B cell (primary cell): ENCODE data around the gene SLC51B. TPM values are rescaled to one million over a fixed set of nuclear protein-coding genes. Genes with fewer than 3 reads are reported as not detected.

Experiments used
- ATAC-seq: fragments of 200-7000 bp; cut with Tn5 transposase; one replicate; pipeline ENCODE4 v1.10.0; 2021; ENCODE audit warnings: low read depth, mild to moderate bottlenecking, moderate number of reproducible peaks, moderate library complexity
- CTCF ChIA-PET: fragments of 350-600 bp; sonication (Branson Sonifier 250); formaldehyde crosslinking; loops from one replicate; lab custom pipeline; 2021; ENCODE audit warnings: antibody characterized with exemption, inconsistent platforms; lab: Charles Lee
- POLR2A ChIA-PET: fragments of 350-600 bp; sonication (Branson Sonifier 250); formaldehyde crosslinking; loops from one replicate; lab custom pipeline; 2021; ENCODE audit warnings: antibody characterized with exemption; lab: Charles Lee
- DNase-seq: peaks from one replicate; pipeline ENCODE4 v3.0.0; 2013
- H2AFZ ChIP-seq: 2 replicates; pipeline ENCODE4 v1.6.1; 2012; ENCODE audit warnings: mild to moderate bottlenecking, low read depth, low read length; ENCODE audit not compliant: insufficient read depth, poor library complexity, severe bottlenecking
- H3K27ac ChIP-seq, 2 donors: 1 replicate in 1 of 2; 2 replicates in 1 of 2; pipeline ENCODE4 v1.5.1; 2012 to 2013; ENCODE audit warnings: low read length in 2 of 2, mild to moderate bottlenecking in 2 of 2, moderate library complexity in 1 of 2
- H3K27me3 ChIP-seq, 4 experiments: fragments of 200-600 bp in 1 of 4; sonication (generic) in 1 of 4; replicated peaks in 1 of 4; 1 replicate in 2 of 4; 2 replicates in 2 of 4; pipeline versions ENCODE4 v1.6.1 to v1.7.0; 2013 to 2016; ENCODE audit warnings: low read length in 3 of 4, mild to moderate bottlenecking in 2 of 4, mixed read lengths in 1 of 4, moderate library complexity in 1 of 4; ENCODE audit not compliant: insufficient read depth in 4 of 4, control insufficient read depth in 3 of 4; ENCODE audit errors: control extremely low read depth in 1 of 4
- H3K36me3 ChIP-seq, 2 experiments: replicated peaks in 1 of 2; 1 replicate in 1 of 2; 2 replicates in 1 of 2; pipeline versions ENCODE4 v1.6.1 to v1.7.1; 2013; ENCODE audit warnings: low read length in 1 of 2; ENCODE audit not compliant: insufficient read depth in 2 of 2, control insufficient read depth in 1 of 2; ENCODE audit errors: control extremely low read depth in 1 of 2, extremely low read depth in 1 of 2
- H3K4me1 ChIP-seq, 2 donors: fragments of 200-600 bp in 1 of 2; sonication (generic) in 1 of 2; 1 replicate in 1 of 2; 2 replicates in 1 of 2; pipeline versions ENCODE4 v1.5.1 to v1.6.1; 2013 to 2017; ENCODE audit warnings: low read length in 2 of 2; ENCODE audit not compliant: control insufficient read depth in 2 of 2, insufficient read depth in 2 of 2
- H3K4me2 ChIP-seq: replicated peaks from 2 replicates; pipeline ENCODE3; 2012; ENCODE audit warnings: mild to moderate bottlenecking, low read depth, low read length; ENCODE audit not compliant: poor library complexity, severe bottlenecking
- H3K4me3 ChIP-seq, 5 experiments: fragments of 200-600 bp in 1 of 5; sonication (generic) in 1 of 5; 1 replicate in 3 of 5; 2 replicates in 2 of 5; pipeline versions ENCODE4 v1.5.1 to v1.7.0; 2011 to 2016; ENCODE audit warnings: low read length in 4 of 5, mild to moderate bottlenecking in 4 of 5, low read depth in 2 of 5, control low read depth in 1 of 5, moderate library complexity in 1 of 5; ENCODE audit not compliant: insufficient read depth in 1 of 5; ENCODE audit errors: control extremely low read depth in 1 of 5, extremely low read depth in 1 of 5
- H3K79me2 ChIP-seq: fragments of 200-600 bp; sonication (generic); one replicate; pipeline ENCODE4 v1.6.0; 2016; ENCODE audit warnings: low read length; ENCODE audit not compliant: control insufficient read depth, insufficient read depth
- H3K9ac ChIP-seq: fragments of 200-600 bp; sonication (generic); 2 replicates; pipeline ENCODE4 v1.6.1; 2017; ENCODE audit warnings: mild to moderate bottlenecking, low read length, moderate library complexity
- H3K9me3 ChIP-seq, 3 donors: one replicate each; pipeline versions ENCODE4 v1.6.1 to v1.7.1; 2013; ENCODE audit warnings: low read length in 2 of 3; ENCODE audit not compliant: control insufficient read depth in 2 of 3, insufficient read depth in 1 of 3; ENCODE audit errors: control extremely low read depth in 1 of 3
- H4K20me1 ChIP-seq: 2 replicates; pipeline ENCODE4 v1.6.0; 2012; ENCODE audit warnings: mild to moderate bottlenecking, low read length; ENCODE audit not compliant: insufficient read depth, control insufficient read depth, poor library complexity, severe bottlenecking
- H3K27ac Mint-ChIP-seq: one replicate; pipeline ENCODE4 v1.8.0; 2021; ENCODE audit warnings: mixed read lengths
- H3K27me3 Mint-ChIP-seq: one replicate; pipeline ENCODE4 v1.8.0; 2021; ENCODE audit warnings: mixed read lengths
- H3K4me1 Mint-ChIP-seq: one replicate; pipeline ENCODE4 v1.8.0; 2021; ENCODE audit warnings: mixed read lengths
- H3K4me3 Mint-ChIP-seq: one replicate; pipeline ENCODE4 v1.8.0; 2021; ENCODE audit warnings: mixed read lengths
- H3K9me3 Mint-ChIP-seq: one replicate; pipeline ENCODE4 v1.8.0; 2022; ENCODE audit warnings: mixed read lengths; ENCODE audit not compliant: insufficient read depth
- EZH2 ChIP-seq: IDR thresholded peaks from 2 replicates; pipeline ENCODE4 v1.6.1; 2012; ENCODE audit warnings: borderline replicate concordance, low read depth, mild to moderate bottlenecking, moderate library complexity, low read length; ENCODE audit not compliant: insufficient read depth, poor library complexity, severe bottlenecking
- WGBS: methylation state at CpG from one replicate; pipeline ENCODE4 v1.1.5; 2013; ENCODE audit warnings: missing lambda C conversion rate; ENCODE audit not compliant: insufficient coverage; 5-methylcytosine and 5-hydroxymethylcytosine counted together
- intact Hi-C: fragments of 100-400 bp; cut with micrococcal nuclease; formaldehyde crosslinking; loops from one replicate; pipeline ENCODE4 v1.10.0; 2022
- polyA plus RNA-seq: library from polyadenylated mRNA; depleted of rRNA; stranded (reverse); fragments of >200 nt; gene quantifications from 2 replicates; pipeline ENCODE4 v1.2.3, GENCODE V29; 2012
- total RNA-seq, 2 donors: library from RNA; stranded (reverse); fragments of 120-200 nt in 1 of 2; gene quantifications; 1 replicate in 1 of 2; 2 replicates in 1 of 2; pipeline versions ENCODE4 v1.2.3 to v1.2.4, GENCODE V29; 2013 to 2022
- TF ChIP-seq, protein P1 (sequence below): fragments of 200-600 bp; IDR thresholded peaks from one replicate; pipeline ENCODE4 v1.8.0; 2022; ENCODE audit warnings: antibody characterized with exemption, mild to moderate bottlenecking

Gene SLC51B
- total and polyA plus RNA-seq, 2 donors (not counting 1 experiment from before 2014, with no cell fraction given), result not detected

DNA sequence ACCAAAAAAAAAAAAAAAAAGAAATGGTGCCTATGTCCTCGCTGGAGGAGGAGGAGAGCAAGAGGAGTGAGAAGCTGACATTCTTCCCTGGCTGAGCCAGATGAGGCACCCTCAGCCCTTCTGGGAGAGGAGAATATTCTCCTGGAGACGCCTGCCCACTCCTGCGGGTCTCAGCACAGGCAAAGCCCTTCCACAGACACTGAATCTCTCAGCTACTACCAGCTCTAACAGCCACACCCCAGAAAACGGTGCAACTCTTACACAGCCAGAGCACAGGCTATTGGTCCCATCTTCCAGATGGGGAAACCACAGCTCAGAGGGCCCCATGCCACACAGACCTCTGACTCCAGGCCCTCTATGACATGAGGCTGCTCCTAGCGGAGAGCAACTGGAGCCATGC, 16.9 kb downstream of the SLC51B start:
- H3K27me3 ChIP-seq, result peaks cover 0 to 14% (median 4%) of the 10 kb centered on the region in 4 experiments
- POLR2A ChIA-PET, result no interaction called here
- H3K4me2 ChIP-seq, result no peak overlapping the region

DNA sequence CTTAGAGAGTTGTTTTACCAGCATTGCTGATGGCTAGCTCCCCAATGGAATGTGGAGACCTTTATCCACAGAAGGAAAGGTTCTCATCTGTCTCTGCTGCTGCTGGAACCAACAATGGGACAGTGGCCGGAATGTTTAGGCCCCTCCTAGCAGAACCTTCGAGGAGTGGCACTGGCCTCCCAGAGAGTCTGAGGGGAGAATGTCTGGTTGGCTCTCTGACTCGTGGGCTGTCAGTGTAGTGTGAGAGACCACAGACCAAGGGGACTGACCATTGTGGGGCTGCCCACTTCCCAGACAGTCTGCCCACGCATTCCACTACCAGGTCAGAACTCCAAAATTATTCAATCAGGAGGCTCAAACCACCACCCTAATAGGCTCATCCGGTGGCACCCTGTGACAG, 17.5 kb downstream of the SLC51B start:
- peaks cover 0 to 4% (median 0%) of the 10 kb centered on the region in 3 donors for H3K9me3 ChIP-seq
- intact Hi-C loops, result no loop called here

More for the DNA sequence above, 16.9 kb downstream of the SLC51B start:
- TF ChIP-seq, protein P1, sequence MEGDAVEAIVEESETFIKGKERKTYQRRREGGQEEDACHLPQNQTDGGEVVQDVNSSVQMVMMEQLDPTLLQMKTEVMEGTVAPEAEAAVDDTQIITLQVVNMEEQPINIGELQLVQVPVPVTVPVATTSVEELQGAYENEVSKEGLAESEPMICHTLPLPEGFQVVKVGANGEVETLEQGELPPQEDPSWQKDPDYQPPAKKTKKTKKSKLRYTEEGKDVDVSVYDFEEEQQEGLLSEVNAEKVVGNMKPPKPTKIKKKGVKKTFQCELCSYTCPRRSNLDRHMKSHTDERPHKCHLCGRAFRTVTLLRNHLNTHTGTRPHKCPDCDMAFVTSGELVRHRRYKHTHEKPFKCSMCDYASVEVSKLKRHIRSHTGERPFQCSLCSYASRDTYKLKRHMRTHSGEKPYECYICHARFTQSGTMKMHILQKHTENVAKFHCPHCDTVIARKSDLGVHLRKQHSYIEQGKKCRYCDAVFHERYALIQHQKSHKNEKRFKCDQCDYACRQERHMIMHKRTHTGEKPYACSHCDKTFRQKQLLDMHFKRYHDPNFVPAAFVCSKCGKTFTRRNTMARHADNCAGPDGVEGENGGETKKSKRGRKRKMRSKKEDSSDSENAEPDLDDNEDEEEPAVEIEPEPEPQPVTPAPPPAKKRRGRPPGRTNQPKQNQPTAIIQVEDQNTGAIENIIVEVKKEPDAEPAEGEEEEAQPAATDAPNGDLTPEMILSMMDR, result no peak
- no peak for TF ChIP-seq EZH2
- H3K79me2 ChIP-seq, result no peaks in the 10 kb centered on the region
- Mint-ChIP-seq H3K27ac (no peak overlapping the region), H3K9me3 (no peaks in the 10 kb centered on the region), H3K4me1 (peaks cover under 1% of the 10 kb centered on the region), H3K4me3 (no peak overlapping the region), H3K27me3 (peaks cover 19% of the 10 kb centered on the region)
- CTCF ChIA-PET, result interaction anchor here (1.0 kb wide), 1 partner anchor 10 kb away, joined by 3 read pairs; no protein-coding TSS in a partner anchor
- H3K36me3 ChIP-seq, result no peaks in the 10 kb centered on the region
- H2AFZ ChIP-seq, result no peak overlapping the region
- 84% methylated on average over 4 of the region's 5 CpGs for WGBS
- ATAC-seq (no peak), DNase-seq (no peak)
- H3K27ac ChIP-seq, result no peak overlapping the region
- no peak overlapping the region for H3K4me3 ChIP-seq
- no peak overlapping the region for H3K9ac ChIP-seq
- no peaks in the 10 kb centered on the region for H4K20me1 ChIP-seq
- intact Hi-C loops, result no loop called here
- H3K9me3 ChIP-seq, result peaks cover 0 to 4% (median 0%) of the 10 kb centered on the region in 3 donors
- H3K4me1 ChIP-seq, result no peaks in the 10 kb centered on the region

More for the DNA sequence above, 17.5 kb downstream of the SLC51B start:
- no peak overlapping the region for H3K27ac ChIP-seq
- Mint-ChIP-seq H3K4me1 (peaks cover 4% of the 10 kb centered on the region), H3K9me3 (no peaks in the 10 kb centered on the region), H3K27ac (no peak overlapping the region), H3K27me3 (peaks cover 23% of the 10 kb centered on the region), H3K4me3 (no peak overlapping the region)
- ChIA-PET CTCF (no interaction called here), POLR2A (no interaction called here)
- WGBS, result 87% methylated on average over 2 of the region's 5 CpGs
- no peaks in the 10 kb centered on the region for H3K36me3 ChIP-seq
- peaks cover 3 to 4% of the 10 kb centered on the region in 2 donors for H3K4me1 ChIP-seq
- H3K27me3 ChIP-seq, result peaks cover 0 to 20% (median 8%) of the 10 kb centered on the region in 4 experiments
- ATAC-seq (no peak), DNase-seq (no peak)
- no peak overlapping the region for H3K4me3 ChIP-seq
- H3K4me2 ChIP-seq, result no peak overlapping the region
- H2AFZ ChIP-seq, result no peak overlapping the region
- no peaks in the 10 kb centered on the region for H4K20me1 ChIP-seq
- TF ChIP-seq, protein P1, result no peak
- TF ChIP-seq EZH2, result no peak
- no peaks in the 10 kb centered on the region for H3K79me2 ChIP-seq
- no peak overlapping the region for H3K9ac ChIP-seq
